K562 (cell line): ENCODE data around the gene ZNF622. TPM values are rescaled to one million over a fixed set of nuclear protein-coding genes. Genes with fewer than 3 reads are reported as not detected.

Source experiments
- CBFA2T3 ChIP-seq: fragments of 450-650 bp; IDR thresholded peaks from 2 replicates; pipeline ENCODE4 v1.6.1; 2017
- CREM ChIP-seq: IDR thresholded peaks from 2 replicates; pipeline ENCODE4 v1.6.1; 2014; ENCODE audit warnings: antibody characterized with exemption, low read depth
- EWSR1 ChIP-seq: fragments of 450-650 bp; IDR thresholded peaks from 2 replicates; pipeline ENCODE4 v1.6.1; 2018; ENCODE audit warnings: borderline replicate concordance, mild to moderate bottlenecking, low read depth, moderate library complexity; ENCODE audit not compliant: partially characterized antibody
- L3MBTL2 ChIP-seq: fragments of 450-650 bp; IDR thresholded peaks from 2 replicates; pipeline ENCODE4 v1.6.1; 2016; ENCODE audit warnings: mild to moderate bottlenecking, moderate library complexity
- NFIC ChIP-seq: fragments of 450-650 bp; IDR thresholded peaks from 2 replicates; pipeline ENCODE4 v1.6.1; 2017; ENCODE audit warnings: mild to moderate bottlenecking, inconsistent platforms
- RBM22 ChIP-seq: fragments of 200-400 bp; formaldehyde crosslinking; IDR thresholded peaks from 2 replicates; pipeline ENCODE4 v1.6.1; 2018; ENCODE audit warnings: low read length, low read depth; ENCODE audit not compliant: poor library complexity, severe bottlenecking
- SAP30 ChIP-seq: fragments of 200-600 bp; sonication (generic); IDR thresholded peaks from 2 replicates; pipeline ENCODE4 v1.6.1; 2012; ENCODE audit warnings: borderline replicate concordance, low read depth, mild to moderate bottlenecking, moderate library complexity, low read length, control low read depth, inconsistent platforms; ENCODE audit not compliant: insufficient read depth, poor library complexity, severe bottlenecking
- SMAD2 ChIP-seq: fragments of 150-350 bp; IDR thresholded peaks from 2 replicates; pipeline ENCODE4 v1.6.1; 2014; ENCODE audit warnings: low read depth, mild to moderate bottlenecking, low read length
- SNIP1 ChIP-seq: fragments of 450-650 bp; IDR thresholded peaks from 2 replicates; pipeline ENCODE4 v1.7.1; 2017; ENCODE audit warnings: low read depth, mild to moderate bottlenecking
- SUPT5H ChIP-seq: fragments of 450-650 bp; IDR thresholded peaks from 2 replicates; pipeline ENCODE4 v1.6.1; 2016
- ZBTB1 ChIP-seq: sonication (generic); formaldehyde crosslinking; IDR thresholded peaks from 2 replicates; pipeline ENCODE4 v1.8.1; 2023; ENCODE audit warnings: missing genetic modification reagents, low read depth, mild to moderate bottlenecking, borderline replicate concordance
- ZC3H11A ChIP-seq: IDR thresholded peaks from 2 replicates; pipeline ENCODE4 v1.6.1; 2012; ENCODE audit warnings: low read depth, low read length, improper control_type of control experiment
- ZNF316 ChIP-seq: fragments of 450-650 bp; IDR thresholded peaks from 2 replicates; pipeline ENCODE4 v1.6.1; 2016
- polyA plus RNA-seq, 8 experiments: library from polyadenylated mRNA; depleted of rRNA in 4 of 8; stranded (reverse) in 5 of 8; unstranded in 3 of 8; fragments of >200 nt; fragmentation: Nextera tagmentation in 2 of 8; fragmentation: Illumina TruSeq in 1 of 8; extraction: Ambion mirVana in 2 of 8; extraction: Trizol in 1 of 8; gene quantifications; 2 replicates each; pipeline versions ENCODE4 v1.2.1 to v1.2.3, GENCODE V29; 2011 to 2014; ENCODE audit warnings: inconsistent platforms in 1 of 8, missing spikeins in 1 of 8
- total RNA-seq, 7 experiments: library from RNA; depleted of rRNA in 6 of 7; stranded (reverse); fragments of >200 nt in 6 of 7; fragmentation: Illumina TruSeq in 2 of 7; extraction: Trizol in 2 of 7; gene quantifications; 2 replicates each; pipeline versions ENCODE4 v1.2.1 to v1.2.3, GENCODE V29; 2011 to 2021; ENCODE audit warnings: low replicate concordance in 1 of 7
- TF ChIP-seq, protein P1 (sequence below): fragments of 200-800 bp; sonication (Bioruptor generic); IDR thresholded peaks from 2 replicates; pipeline ENCODE4 v1.6.1; 2017; ENCODE audit warnings: missing genetic modification characterization, missing compliant biosample characterization
- TF ChIP-seq, protein P2 (sequence below), 2 experiments: fragments of 450-650 bp in 1 of 2; sonication (generic) in 1 of 2; formaldehyde crosslinking in 1 of 2; IDR thresholded peaks; 2 replicates each; pipeline versions ENCODE4 v1.7.1 to v1.9.0; 2016 to 2022; ENCODE audit warnings: inconsistent platforms in 1 of 2, mild to moderate bottlenecking in 1 of 2, missing genetic modification reagents in 1 of 2
- TF ChIP-seq, protein P3 (sequence below): conservative IDR thresholded peaks from 2 replicates; pipeline ENCODE4 v1.6.1; 2011; ENCODE audit warnings: low read depth, mild to moderate bottlenecking, low read length; ENCODE audit not compliant: control insufficient read depth

The ZNF622 gene
- total and polyA plus RNA-seq, 9 of the 15 experiments (the other 6 are each of a cell fraction or from before 2014, with no cell fraction given): 9.6 to 51.5 (median 32.3) TPM

DNA sequence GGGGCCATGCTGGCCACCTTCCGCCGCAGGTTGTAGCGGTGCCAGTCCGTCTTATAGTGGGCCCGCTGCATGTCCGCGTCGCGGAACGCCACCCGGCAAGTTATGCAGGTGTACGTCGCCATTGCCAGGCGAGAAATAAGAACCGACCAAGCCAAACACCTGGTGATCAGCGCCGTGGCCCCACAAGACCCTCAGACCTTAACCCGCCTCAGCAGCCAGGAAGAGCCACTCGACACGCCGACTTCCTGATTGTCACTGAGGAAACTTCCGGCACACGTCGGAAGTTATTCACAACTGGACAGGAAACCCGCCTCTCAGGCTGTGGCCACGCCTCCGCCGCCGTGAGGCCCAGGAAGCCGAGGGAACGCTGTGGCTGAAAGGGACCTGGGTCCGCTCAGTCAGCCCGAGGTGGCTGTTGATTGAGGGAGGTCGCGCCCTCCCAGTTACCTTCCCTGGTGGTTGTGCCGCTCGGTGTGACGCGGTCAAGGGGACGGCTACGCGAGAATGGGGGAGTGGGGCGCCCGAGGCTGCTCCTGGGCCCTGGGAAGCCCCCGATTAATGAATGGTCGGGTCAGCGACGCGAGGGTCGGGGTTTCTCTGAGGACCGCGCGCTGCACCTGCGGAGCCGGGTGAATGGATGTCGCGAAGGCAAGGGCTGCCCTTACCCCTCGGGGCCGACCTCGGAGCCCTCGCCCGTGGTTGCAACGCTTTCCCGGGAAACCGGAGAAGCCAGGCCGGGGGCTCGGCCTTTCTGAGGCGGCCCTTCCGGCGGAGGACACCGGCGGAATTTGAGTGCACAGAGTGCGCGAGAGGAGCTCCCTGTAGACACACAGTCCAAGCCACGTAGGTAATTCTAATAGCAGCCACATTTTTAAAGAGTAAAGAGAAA is at the start of gene ZNF622 (continued):
- no peak for TF ChIP-seq ZC3H11A
- peak; percentile 98 for TF ChIP-seq SUPT5H
- TF ChIP-seq NFIC: peak; percentile 68
- TF ChIP-seq CBFA2T3: no peak
- peak; percentile 78 for TF ChIP-seq CREM
- peak; percentile 66 for TF ChIP-seq SAP30
- TF ChIP-seq RBM22: no peak
- no peak for TF ChIP-seq L3MBTL2
- TF ChIP-seq ZNF316: peak; percentile 6; the same call in 1 of the 2 replicates
- TF ChIP-seq SMAD2: no peak
- TF ChIP-seq, protein P1, sequence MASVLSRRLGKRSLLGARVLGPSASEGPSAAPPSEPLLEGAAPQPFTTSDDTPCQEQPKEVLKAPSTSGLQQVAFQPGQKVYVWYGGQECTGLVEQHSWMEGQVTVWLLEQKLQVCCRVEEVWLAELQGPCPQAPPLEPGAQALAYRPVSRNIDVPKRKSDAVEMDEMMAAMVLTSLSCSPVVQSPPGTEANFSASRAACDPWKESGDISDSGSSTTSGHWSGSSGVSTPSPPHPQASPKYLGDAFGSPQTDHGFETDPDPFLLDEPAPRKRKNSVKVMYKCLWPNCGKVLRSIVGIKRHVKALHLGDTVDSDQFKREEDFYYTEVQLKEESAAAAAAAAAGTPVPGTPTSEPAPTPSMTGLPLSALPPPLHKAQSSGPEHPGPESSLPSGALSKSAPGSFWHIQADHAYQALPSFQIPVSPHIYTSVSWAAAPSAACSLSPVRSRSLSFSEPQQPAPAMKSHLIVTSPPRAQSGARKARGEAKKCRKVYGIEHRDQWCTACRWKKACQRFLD: no peak
- no peak; the same call in 1 of the 2 replicates for TF ChIP-seq ZBTB1 (CRISPR knock-in tag)
- TF ChIP-seq SNIP1: no peak
- TF ChIP-seq, protein P2, sequence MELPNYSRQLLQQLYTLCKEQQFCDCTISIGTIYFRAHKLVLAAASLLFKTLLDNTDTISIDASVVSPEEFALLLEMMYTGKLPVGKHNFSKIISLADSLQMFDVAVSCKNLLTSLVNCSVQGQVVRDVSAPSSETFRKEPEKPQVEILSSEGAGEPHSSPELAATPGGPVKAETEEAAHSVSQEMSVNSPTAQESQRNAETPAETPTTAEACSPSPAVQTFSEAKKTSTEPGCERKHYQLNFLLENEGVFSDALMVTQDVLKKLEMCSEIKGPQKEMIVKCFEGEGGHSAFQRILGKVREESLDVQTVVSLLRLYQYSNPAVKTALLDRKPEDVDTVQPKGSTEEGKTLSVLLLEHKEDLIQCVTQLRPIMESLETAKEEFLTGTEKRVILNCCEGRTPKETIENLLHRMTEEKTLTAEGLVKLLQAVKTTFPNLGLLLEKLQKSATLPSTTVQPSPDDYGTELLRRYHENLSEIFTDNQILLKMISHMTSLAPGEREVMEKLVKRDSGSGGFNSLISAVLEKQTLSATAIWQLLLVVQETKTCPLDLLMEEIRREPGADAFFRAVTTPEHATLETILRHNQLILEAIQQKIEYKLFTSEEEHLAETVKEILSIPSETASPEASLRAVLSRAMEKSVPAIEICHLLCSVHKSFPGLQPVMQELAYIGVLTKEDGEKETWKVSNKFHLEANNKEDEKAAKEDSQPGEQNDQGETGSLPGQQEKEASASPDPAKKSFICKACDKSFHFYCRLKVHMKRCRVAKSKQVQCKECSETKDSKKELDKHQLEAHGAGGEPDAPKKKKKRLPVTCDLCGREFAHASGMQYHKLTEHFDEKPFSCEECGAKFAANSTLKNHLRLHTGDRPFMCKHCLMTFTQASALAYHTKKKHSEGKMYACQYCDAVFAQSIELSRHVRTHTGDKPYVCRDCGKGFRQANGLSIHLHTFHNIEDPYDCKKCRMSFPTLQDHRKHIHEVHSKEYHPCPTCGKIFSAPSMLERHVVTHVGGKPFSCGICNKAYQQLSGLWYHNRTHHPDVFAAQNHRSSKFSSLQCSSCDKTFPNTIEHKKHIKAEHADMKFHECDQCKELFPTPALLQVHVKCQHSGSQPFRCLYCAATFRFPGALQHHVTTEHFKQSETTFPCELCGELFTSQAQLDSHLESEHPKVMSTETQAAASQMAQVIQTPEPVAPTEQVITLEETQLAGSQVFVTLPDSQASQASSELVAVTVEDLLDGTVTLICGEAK (IDR thresholded peaks at IDR 0.05): peak; percentile 99
- TF ChIP-seq, protein P2 (CRISPR knock-in tag; IDR thresholded peaks at IDR 0.05): no peak
- TF ChIP-seq EWSR1: no peak
- TF ChIP-seq, protein P3, sequence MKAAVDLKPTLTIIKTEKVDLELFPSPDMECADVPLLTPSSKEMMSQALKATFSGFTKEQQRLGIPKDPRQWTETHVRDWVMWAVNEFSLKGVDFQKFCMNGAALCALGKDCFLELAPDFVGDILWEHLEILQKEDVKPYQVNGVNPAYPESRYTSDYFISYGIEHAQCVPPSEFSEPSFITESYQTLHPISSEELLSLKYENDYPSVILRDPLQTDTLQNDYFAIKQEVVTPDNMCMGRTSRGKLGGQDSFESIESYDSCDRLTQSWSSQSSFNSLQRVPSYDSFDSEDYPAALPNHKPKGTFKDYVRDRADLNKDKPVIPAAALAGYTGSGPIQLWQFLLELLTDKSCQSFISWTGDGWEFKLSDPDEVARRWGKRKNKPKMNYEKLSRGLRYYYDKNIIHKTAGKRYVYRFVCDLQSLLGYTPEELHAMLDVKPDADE: peak; percentile 74
